ENCODE measurements around the gene EIF5AL1. TPM values are rescaled to one million over a fixed set of nuclear protein-coding genes. Genes with fewer than 3 reads are reported as not detected.
"Not testable (repeated sequence)": the region's sequence is repeated elsewhere in the genome, so short reads cannot be mapped to it uniquely, and the experiment has no call there.

EIF5AL1 gene
- total RNA-seq, 1 experiment from 2014 or later, result 0.39 TPM

- not testable (repeated sequence) for H2BK5ac ChIP-seq (ENCODE audit: insufficient read length, low read length); H3K79me1 ChIP-seq (ENCODE audit: insufficient read depth, low read depth, low read length, poor library complexity, severe bottlenecking); H4K8ac ChIP-seq (replicated peaks; ENCODE audit: insufficient read length, low read depth, low read length); H3T11ph ChIP-seq (ENCODE audit: low read length); H3K79me2 ChIP-seq (ENCODE audit: insufficient read depth, low read length); H3K14ac ChIP-seq (ENCODE audit: insufficient read depth, low read length); H3K9me3 ChIP-seq (ENCODE audit: control insufficient read depth, low read depth, low read length); H4K5ac ChIP-seq (ENCODE audit: insufficient read length, low read depth, low read length); H2BK120ac ChIP-seq (ENCODE audit: low read depth, low read length, poor library complexity, severe bottlenecking); H3K4me1 ChIP-seq (ENCODE audit: insufficient read depth, low read length); DNase-seq; H3K18ac ChIP-seq (ENCODE audit: insufficient read length, low read depth, low read length); H3K4me2 ChIP-seq (ENCODE audit: insufficient read depth, insufficient read length, low read length); H2BK12ac ChIP-seq (ENCODE audit: insufficient read length, low read depth, low read length); H3K27ac ChIP-seq (ENCODE audit: insufficient read length, low read depth, low read length); H4K91ac ChIP-seq (ENCODE audit: insufficient read length, low read depth, low read length); H3K23me2 ChIP-seq (ENCODE audit: insufficient read length, low read depth, low read length, poor library complexity, severe bottlenecking); H2BK15ac ChIP-seq (ENCODE audit: low read depth, low read length); H3K9ac ChIP-seq (ENCODE audit: extremely low read depth, insufficient read length, low read length); H3K27ac Mint-ChIP-seq; H3K4me1 Mint-ChIP-seq; H3K56ac ChIP-seq (ENCODE audit: insufficient read length, low read depth, low read length); H2BK20ac ChIP-seq (ENCODE audit: low read depth, low read length, poor library complexity, severe bottlenecking); H3K4ac ChIP-seq (ENCODE audit: low read depth, low read length); H2AFZ ChIP-seq (ENCODE audit: low read length); H2AK5ac ChIP-seq (ENCODE audit: insufficient read length, low read length); H3K4me3 Mint-ChIP-seq; H4K20me1 ChIP-seq (ENCODE audit: control insufficient read depth, insufficient read depth, insufficient read length); H3K23ac ChIP-seq (ENCODE audit: insufficient read length, low read depth, low read length); H3K36me3 Mint-ChIP-seq (ENCODE audit: insufficient read depth in 1 of 3, low read depth in 3 of 3); H3K9me3 Mint-ChIP-seq; H3K27me3 ChIP-seq (ENCODE audit: insufficient read depth, low read length)
- H3K27me3 Mint-ChIP-seq (ENCODE audit: low read depth), result peaks cover 23% of the 10 kb centered on the region
- no CpG with 5 or more reads among the region's 3 CpGs for WGBS (ENCODE audit: extremely low coverage, insufficient read length, low lambda C conversion rate)
These were observed 32.8 kb downstream of the EIF5AL1 start for GRCh38 chr10:79544926-79545659.

- H3K4me3 Mint-ChIP-seq; H3K79me2 ChIP-seq (ENCODE audit: insufficient read depth, low read length); H2AFZ ChIP-seq (ENCODE audit: low read length); H3K27ac Mint-ChIP-seq; H3K23me2 ChIP-seq (ENCODE audit: insufficient read length, low read depth, low read length, poor library complexity, severe bottlenecking); H3K9me3 Mint-ChIP-seq; H3K27me3 ChIP-seq (ENCODE audit: insufficient read depth, low read length); H2BK120ac ChIP-seq (ENCODE audit: low read depth, low read length, poor library complexity, severe bottlenecking); H3K23ac ChIP-seq (ENCODE audit: insufficient read length, low read depth, low read length); H3K79me1 ChIP-seq (ENCODE audit: insufficient read depth, low read depth, low read length, poor library complexity, severe bottlenecking); H3K18ac ChIP-seq (ENCODE audit: insufficient read length, low read depth, low read length); H3K36me3 Mint-ChIP-seq (ENCODE audit: insufficient read depth in 1 of 3, low read depth in 3 of 3); H4K91ac ChIP-seq (ENCODE audit: insufficient read length, low read depth, low read length); H2BK15ac ChIP-seq (ENCODE audit: low read depth, low read length); DNase-seq; H4K5ac ChIP-seq (ENCODE audit: insufficient read length, low read depth, low read length); H4K8ac ChIP-seq (replicated peaks; ENCODE audit: insufficient read length, low read depth, low read length); H3K9me3 ChIP-seq (ENCODE audit: control insufficient read depth, low read depth, low read length); H3K4me2 ChIP-seq (ENCODE audit: insufficient read depth, insufficient read length, low read length); H3K4me1 Mint-ChIP-seq; H3K14ac ChIP-seq (ENCODE audit: insufficient read depth, low read length); H2BK5ac ChIP-seq (ENCODE audit: insufficient read length, low read length); H3K4ac ChIP-seq (ENCODE audit: low read depth, low read length); H2BK12ac ChIP-seq (ENCODE audit: insufficient read length, low read depth, low read length); H2BK20ac ChIP-seq (ENCODE audit: low read depth, low read length, poor library complexity, severe bottlenecking); H4K20me1 ChIP-seq (ENCODE audit: control insufficient read depth, insufficient read depth, insufficient read length); H3K9ac ChIP-seq (ENCODE audit: extremely low read depth, insufficient read length, low read length); H2AK5ac ChIP-seq (ENCODE audit: insufficient read length, low read length); H3K27ac ChIP-seq (ENCODE audit: insufficient read length, low read depth, low read length); H3T11ph ChIP-seq (ENCODE audit: low read length); H3K4me1 ChIP-seq (ENCODE audit: insufficient read depth, low read length); H3K56ac ChIP-seq (ENCODE audit: insufficient read length, low read depth, low read length): not testable (repeated sequence)
- no CpG with 5 or more reads among the region's 2 CpGs for WGBS (ENCODE audit: extremely low coverage, insufficient read length, low lambda C conversion rate)
- peaks cover 23% of the 10 kb centered on the region for H3K27me3 Mint-ChIP-seq (ENCODE audit: low read depth)
These were observed 34.8 kb downstream of the EIF5AL1 start for GRCh38 chr10:79547128-79547527.
